Spleen (tissue), 13 donors: Measurements from ENCODE around the gene KRTAP6-2. TPM values are rescaled to one million over a fixed set of nuclear protein-coding genes. Genes with fewer than 3 reads are reported as not detected.

Experiments used
- DNase-seq: peaks from one replicate; pipeline ENCODE4 v3.0.0-alpha.2; 2020
- H3K27ac ChIP-seq, 8 donors: fragments of 200-600 bp; sonication (generic) in 7 of 8; 1 replicate in 4 of 8; 2 replicates in 4 of 8; pipeline versions ENCODE4 v1.5.0 to v1.8.0; 2016 to 2021; ENCODE audit warnings: inconsistent platforms in 4 of 8, mild to moderate bottlenecking in 4 of 8, moderate library complexity in 1 of 8
- H3K27me3 ChIP-seq, 7 donors: fragments of 200-600 bp; sonication (generic) in 6 of 7; replicated peaks in 1 of 7; 1 replicate in 4 of 7; 2 replicates in 3 of 7; pipeline versions ENCODE4 v1.5.0 to v1.8.0; 2016 to 2021; ENCODE audit warnings: inconsistent platforms in 3 of 7, mild to moderate bottlenecking in 1 of 7
- H3K36me3 ChIP-seq, 6 donors: fragments of 200-600 bp; sonication (generic) in 5 of 6; 1 replicate in 4 of 6; 2 replicates in 2 of 6; pipeline versions ENCODE4 v1.5.0 to v1.8.0; 2016 to 2021; ENCODE audit warnings: inconsistent platforms in 2 of 6
- H3K4me1 ChIP-seq, 6 donors: fragments of 200-600 bp; sonication (generic) in 5 of 6; 1 replicate in 3 of 6; 2 replicates in 3 of 6; pipeline versions ENCODE4 v1.5.0 to v1.8.0; 2016 to 2021; ENCODE audit warnings: inconsistent platforms in 3 of 6
- H3K4me3 ChIP-seq, 8 donors: fragments of 200-600 bp; sonication (generic) in 7 of 8; 1 replicate in 4 of 8; 2 replicates in 4 of 8; pipeline versions ENCODE4 v1.5.0 to v1.8.0; 2016 to 2021; ENCODE audit warnings: inconsistent platforms in 4 of 8, mild to moderate bottlenecking in 4 of 8, moderate library complexity in 2 of 8
- H3K9me3 ChIP-seq, 8 donors: fragments of 200-600 bp; sonication (generic) in 7 of 8; 1 replicate in 4 of 8; 2 replicates in 4 of 8; pipeline versions ENCODE4 v1.5.0 to v1.8.0; 2016 to 2021; ENCODE audit warnings: inconsistent platforms in 4 of 8
- CTCF ChIP-seq, 11 experiments: fragments of 200-600 bp in 7 of 11; fragments of 450-650 bp in 4 of 11; sonication (generic) in 4 of 11; IDR thresholded peaks in 8 of 11; conservative IDR thresholded peaks in 3 of 11; 1 replicate in 7 of 11; 2 replicates in 4 of 11; pipeline versions ENCODE4 v1.4.0 to v1.8.0; 2016 to 2021; ENCODE audit warnings: antibody characterized with exemption in 11 of 11, inconsistent platforms in 4 of 11, mild to moderate bottlenecking in 1 of 11
- POLR2A ChIP-seq, 3 donors: fragments of 450-650 bp; IDR thresholded peaks; one replicate each; pipeline ENCODE4 v1.5.1; 2017; ENCODE audit warnings: antibody characterized with exemption in 3 of 3, mild to moderate bottlenecking in 1 of 3
- POLR2AphosphoS5 ChIP-seq, 3 donors: sonication (generic); formaldehyde crosslinking; IDR thresholded peaks; one replicate each; pipeline ENCODE4 v1.5.1; 2017; ENCODE audit warnings: antibody characterized with exemption in 3 of 3
- WGBS, 5 donors: extraction: QIAGEN DNeasy Blood & Tissue Kit in 3 of 5; methylation state at CpG; one replicate each; pipeline versions ENCODE4 v1.1.5 to v1.1.7; 2013 to 2018; 5-methylcytosine and 5-hydroxymethylcytosine counted together
- intact Hi-C: fragments of 100-400 bp; cut with DNase I; formaldehyde crosslinking; loops from one replicate; pipeline ENCODE4 v1.15.0; 2023; ENCODE audit warnings: low total_unique reads
- long read RNA-seq, 2 donors: transcript quantifications; one replicate each; lab custom pipeline, GENCODE V29; 2026
- polyA plus RNA-seq, 3 donors: library from polyadenylated mRNA; stranded (reverse); fragments of 200-250 nt; gene quantifications; one replicate each; pipeline ENCODE4 v1.2.1, GENCODE V29; 2013
- total RNA-seq, 7 donors: library from RNA; depleted of rRNA in 3 of 7; stranded (reverse); fragments of >200 nt in 3 of 7; fragmentation: NEBNext Ultra II Directional in 4 of 7; extraction: Animal tissue kit (Norgen Biotek cat#: 25700) in 4 of 7; gene quantifications; one replicate each; pipeline versions ENCODE4 v1.1.0 to v1.2.1, GENCODE V29; 2016 to 2021
- donor health status: healthy with polysubstance abuse.
- donor health status: DM: no; HTN: no; CAD: no; lungs with moderate emphysema.
- donor health status: DM: no; HTN: no; CAD: no.
- donor health status: Bipolar disorder and iron deficiency.
- donor health status: healthy.
- donor health status: DM: no; HTN: no; CAD: no.
- donor health status: DM: yes; HTN: yes; CAD: no.

KRTAP6-2 gene
- total RNA-seq = not detected
- not detected for polyA plus RNA-seq
- long read RNA-seq, donor 1 = 0 reads
- long read RNA-seq, donor 2 = 0 reads

GRCh38 chr21:30598802-30599201 lies at the start of gene KRTAP6-2:
Gene KRTAP6-2, minus strand, starts transcription at chr21:30598902. Its CDS starts 28 bp downstream, at chr21:30598874.
- Histone ChIP-seq H3K4me3 (no peak within 1 kb of the TSS), H3K4me1 (no peaks in the 10 kb centered on the region), H3K27me3 (no peaks in the 10 kb centered on the region), H3K27ac (no peak within 1 kb of the TSS), H3K9me3 (peaks cover 0 to 16% (median 0%) of the 10 kb centered on the region in 8 donors), H3K36me3 (no peaks in the 10 kb centered on the region)
- intact Hi-C loops = no loop called here
- DNase-seq = no peak
- 91 to 96% (median 95%) methylated on average over 6 of the region's 6 CpGs for WGBS, 5 donors
- TF ChIP-seq CTCF (IDR thresholded peaks at IDR 0.05 in 8 of 11, conservative IDR thresholded peaks at IDR 0.05 in 3 of 11) = no peak
- TF ChIP-seq POLR2A (IDR thresholded peaks at IDR 0.05) = no peak
- no peak for TF ChIP-seq POLR2AphosphoS5 (IDR thresholded peaks at IDR 0.05)

- WGBS, 5 donors = 75 to 93% (median 80%) methylated on average over 1 of the region's 1 CpG
- H3K4me3 ChIP-seq = no peak overlapping the region
- no peaks in the 10 kb centered on the region for H3K4me1 ChIP-seq
- no peaks in the 10 kb centered on the region for H3K27me3 ChIP-seq
- TF ChIP-seq CTCF (IDR thresholded peaks at IDR 0.05 in 8 of 11, conservative IDR thresholded peaks at IDR 0.05 in 3 of 11) (no peak), POLR2A (IDR thresholded peaks at IDR 0.05) (no peak), POLR2AphosphoS5 (IDR thresholded peaks at IDR 0.05) (no peak)
- H3K36me3 ChIP-seq = no peaks in the 10 kb centered on the region
- no peak for DNase-seq
- intact Hi-C loops = no loop called here
- H3K9me3 ChIP-seq = peaks cover 0 to 10% (median 0%) of the 10 kb centered on the region in 8 donors
- H3K27ac ChIP-seq = no peak overlapping the region
Measured at GRCh38 chr21:30646904-30647414, 48.3 kb upstream of the KRTAP6-2 start.

GRCh38 chr21:30642564-30642963 lies 43.9 kb upstream of the KRTAP6-2 start, which contains the start of gene KRTAP20-3:
Gene KRTAP20-3, plus strand, starts transcription at chr21:30642864.
- TF ChIP-seq CTCF (IDR thresholded peaks at IDR 0.05 in 8 of 11, conservative IDR thresholded peaks at IDR 0.05 in 3 of 11) (no peak), POLR2A (IDR thresholded peaks at IDR 0.05) (no peak)
- no peak within 1 kb of the TSS for H3K4me3 ChIP-seq
- H3K36me3 ChIP-seq = no peaks in the 10 kb centered on the region
- intact Hi-C loops = no loop called here
- H3K27ac ChIP-seq = no peak within 1 kb of the TSS
- H3K4me1 ChIP-seq = no peaks in the 10 kb centered on the region
- peaks cover 0 to 14% (median 0%) of the 10 kb centered on the region in 8 donors for H3K9me3 ChIP-seq
- 78 to 96% (median 90%) methylated on average over 2 of the region's 2 CpGs for WGBS, 5 donors
- no peaks in the 10 kb centered on the region for H3K27me3 ChIP-seq
- DNase-seq = no peak

GRCh38 chr21:30638686-30639085 lies 40.0 kb upstream of the KRTAP6-2 start:
- TF ChIP-seq POLR2AphosphoS5 (IDR thresholded peaks at IDR 0.05) (no peak), POLR2A (IDR thresholded peaks at IDR 0.05) (no peak), CTCF (IDR thresholded peaks at IDR 0.05 in 8 of 11, conservative IDR thresholded peaks at IDR 0.05 in 3 of 11) (no peak)
- H3K4me1 ChIP-seq = no peaks in the 10 kb centered on the region
- WGBS, 5 donors = 81 to 88% (median 87%) methylated on average over 3 of the region's 3 CpGs
- intact Hi-C loops = no loop called here
- no peaks in the 10 kb centered on the region for H3K36me3 ChIP-seq
- H3K27me3 ChIP-seq = no peaks in the 10 kb centered on the region
- peaks cover 0 to 14% (median 0%) of the 10 kb centered on the region in 8 donors for H3K9me3 ChIP-seq
- no peak for DNase-seq
- H3K27ac ChIP-seq = no peak overlapping the region
- no peak overlapping the region for H3K4me3 ChIP-seq
